Suppressor macrophage treated with lipopolysaccharide for 4 hours (primary cell): ENCODE measurements around the gene ZNF699.
"Not testable (repeated sequence)": the region's sequence is repeated elsewhere in the genome, so short reads cannot be mapped to it uniquely, and the experiment has no call there.

Experiments
- DNase-seq: peaks from one replicate; pipeline ENCODE4 v3.0.0-alpha.2; 2020

The ZNF699 gene

DNA sequence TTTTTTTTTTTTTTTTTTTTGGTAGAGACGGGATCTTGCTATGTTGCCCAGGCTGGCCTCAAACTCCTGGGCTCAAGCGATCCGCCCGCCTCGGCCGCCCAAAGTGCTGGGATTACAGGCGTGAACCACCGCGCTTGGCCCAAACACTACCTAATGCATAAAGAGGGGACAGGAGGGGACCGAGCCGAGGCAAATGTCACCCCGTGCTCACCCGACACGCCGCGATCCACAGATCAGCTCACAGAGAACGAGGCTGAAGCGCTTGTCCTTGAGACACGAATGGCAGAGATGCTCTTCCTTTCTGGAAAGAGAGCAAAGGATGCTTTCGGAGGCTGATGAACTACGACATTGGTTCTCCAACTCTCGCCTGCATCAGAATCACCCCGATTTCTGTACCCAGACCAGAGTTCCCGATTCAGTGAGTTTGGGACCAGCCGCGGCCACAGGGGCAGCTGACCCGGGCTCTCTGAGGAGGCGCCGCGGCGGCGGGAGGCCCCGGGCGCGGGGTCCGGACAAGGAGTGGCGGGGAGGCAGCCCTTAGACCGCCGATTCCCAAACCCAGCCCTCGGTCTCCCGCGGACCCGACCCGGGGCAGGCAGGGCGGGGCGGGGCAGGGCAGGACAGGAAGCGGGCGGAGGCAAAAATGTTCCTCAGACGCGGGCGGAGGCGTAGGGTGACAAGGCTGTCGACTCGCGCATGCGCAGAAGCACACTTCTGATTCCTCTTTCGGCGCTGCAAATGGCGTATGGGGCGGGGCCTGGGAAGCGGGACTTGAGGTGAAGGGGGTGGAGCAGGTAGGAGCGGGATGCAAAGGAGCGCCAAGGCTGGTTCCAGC lies at the start of gene ZNF699:
Gene ZNF699, minus strand, starts transcription at position 700 of the 835 bp plus-strand sequence. CDS start 4,719 bp downstream, outside the sequence.
- DNase-seq, result peak; percentile 99

DNA sequence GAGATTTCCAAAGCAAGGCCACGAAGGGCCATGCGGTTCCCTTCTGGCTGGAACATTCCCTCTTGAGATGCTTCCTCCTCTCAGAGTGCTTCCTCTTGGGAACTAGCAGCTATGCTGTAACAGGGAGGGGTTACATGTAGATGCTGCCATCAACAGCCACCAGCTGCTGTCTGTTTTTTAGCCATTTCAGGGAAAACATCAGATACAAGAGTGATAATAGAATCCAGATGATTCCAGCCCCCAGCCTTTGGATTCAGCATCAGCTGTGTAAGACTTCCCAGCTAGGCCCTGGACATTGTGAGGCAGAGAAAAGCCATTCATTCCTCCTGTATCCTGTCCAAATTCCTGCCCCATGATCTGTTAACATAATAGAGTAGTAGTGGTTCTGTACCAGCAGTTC lies 45.0 kb upstream of the ZNF699 start:
- DNase-seq, result no peak

DNA sequence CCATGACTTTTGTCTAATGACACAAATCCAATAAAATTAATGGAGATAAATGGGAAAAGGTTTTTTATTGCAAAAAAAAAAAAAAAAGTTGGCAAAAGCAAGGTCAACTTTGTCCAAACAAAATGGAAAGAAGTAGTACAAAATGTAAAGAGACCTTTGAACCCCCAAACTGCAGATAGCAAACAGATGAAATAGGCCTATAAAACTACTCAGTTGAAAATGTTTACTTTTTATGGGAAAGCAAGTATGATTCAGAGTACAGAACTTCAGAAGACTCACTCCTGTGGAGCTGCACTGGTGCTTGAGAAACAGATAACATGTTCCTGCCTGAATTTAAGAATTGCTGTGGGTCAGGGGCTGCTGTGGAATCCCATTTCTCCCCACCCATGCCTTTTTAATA lies 43.4 kb upstream of the ZNF699 start:
- DNase-seq, result no peak

DNA sequence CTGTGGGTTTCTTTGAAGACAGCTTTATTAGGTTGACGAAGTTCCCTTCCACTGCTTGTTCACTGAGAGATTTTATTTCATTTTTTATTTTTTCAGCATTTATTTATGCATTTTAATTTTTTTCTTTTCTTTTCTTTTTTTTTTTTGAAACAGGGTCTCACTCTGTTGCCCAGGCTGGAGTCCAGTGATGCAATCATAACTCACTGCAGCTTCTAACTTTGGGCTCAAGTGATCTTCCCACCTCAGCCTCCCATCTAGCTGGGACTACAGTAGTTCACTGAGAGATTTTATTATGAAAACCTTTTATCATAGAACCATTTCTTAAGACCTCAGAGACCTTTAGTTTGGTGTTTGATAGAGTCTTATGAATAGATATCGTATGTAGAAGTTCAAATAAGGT lies 42.9 kb upstream of the ZNF699 start:
- no peak for DNase-seq

DNA sequence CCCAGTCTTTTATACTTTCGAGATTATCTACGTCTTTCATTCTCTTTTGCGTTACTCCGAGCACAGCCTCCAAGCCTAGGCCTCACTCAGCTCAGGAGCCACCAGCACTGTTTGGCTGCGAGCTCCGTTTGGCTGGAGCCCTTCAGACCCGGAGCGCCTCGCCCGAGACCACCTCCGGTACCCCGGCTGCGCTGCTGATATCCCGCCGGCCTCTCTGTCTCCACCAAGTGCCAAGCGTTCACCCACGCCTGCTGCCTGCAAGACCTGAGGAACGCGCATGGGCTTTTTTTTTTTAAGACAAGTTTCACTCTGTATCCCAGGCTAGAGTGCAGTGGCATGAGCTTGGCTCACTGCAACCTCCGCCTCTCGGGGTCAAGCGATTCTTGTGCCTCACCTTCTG lies 39.0 kb upstream of the ZNF699 start:
- DNase-seq, result no peak

DNA sequence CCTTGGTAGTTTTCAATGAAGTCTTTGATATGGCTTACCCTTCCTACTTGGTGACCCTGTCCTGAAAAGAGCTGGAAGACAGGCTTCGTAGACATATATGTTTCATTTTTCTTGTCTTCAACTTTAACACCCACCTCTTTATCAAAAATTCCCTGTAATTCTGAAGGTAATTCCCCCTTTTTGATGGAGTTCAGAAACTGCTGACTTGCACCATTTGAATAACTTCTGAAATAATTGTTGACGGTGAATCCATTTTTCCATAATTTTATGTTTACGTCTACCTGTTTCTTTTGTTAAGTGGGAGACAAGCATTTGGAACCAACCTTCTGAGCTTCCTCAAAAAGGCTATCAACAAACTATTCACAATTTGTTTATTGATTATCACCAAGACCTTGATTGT lies 38.6 kb upstream of the ZNF699 start:
- no peak for DNase-seq

DNA sequence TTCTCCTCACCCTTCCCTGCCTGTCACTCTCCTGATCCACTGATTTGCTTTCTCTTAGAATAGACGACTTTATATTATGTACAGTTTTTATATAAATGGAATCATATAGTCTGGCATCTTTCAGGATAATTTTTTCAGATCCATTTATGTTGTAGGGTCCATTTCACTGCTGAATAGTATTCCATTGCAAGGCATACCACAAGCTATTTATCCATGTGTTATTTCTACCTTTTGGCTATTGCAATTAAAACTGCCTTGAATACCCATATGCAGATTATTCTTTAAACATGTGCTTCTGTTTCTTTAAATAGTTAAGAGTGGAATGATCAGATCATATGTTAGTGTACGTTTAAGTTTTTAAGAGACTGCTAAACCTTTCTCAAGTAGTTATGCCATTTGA lies 35.4 kb upstream of the ZNF699 start:
- DNase-seq, result no peak

DNA sequence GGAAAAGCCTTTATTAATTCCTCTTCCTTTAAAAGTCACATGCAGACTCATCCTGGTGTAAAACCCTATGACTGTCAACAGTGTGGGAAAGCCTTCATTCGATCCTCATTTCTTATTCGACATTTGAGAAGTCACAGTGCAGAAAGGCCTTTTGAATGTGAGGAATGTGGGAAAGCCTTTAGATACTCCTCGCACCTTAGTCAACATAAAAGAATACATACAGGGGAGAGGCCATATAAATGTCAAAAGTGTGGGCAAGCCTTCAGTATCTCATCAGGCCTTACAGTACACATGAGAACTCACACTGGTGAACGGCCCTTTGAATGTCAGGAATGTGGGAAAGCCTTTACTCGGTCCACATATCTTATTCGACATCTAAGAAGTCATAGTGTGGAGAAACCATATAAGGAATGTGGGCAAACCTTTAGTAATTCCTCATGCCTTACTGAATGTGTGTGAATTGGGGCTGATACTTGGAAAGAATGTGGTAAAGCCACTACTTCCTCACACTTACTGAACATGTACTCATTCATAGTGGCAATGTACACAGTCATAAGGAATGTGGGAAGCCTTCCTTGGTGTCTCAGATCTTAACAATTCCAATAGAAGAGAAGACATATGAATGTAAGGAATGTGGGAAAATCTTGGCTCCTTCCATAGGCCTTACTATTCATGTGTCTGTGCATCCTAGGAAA lies 33.1 kb upstream of the ZNF699 start:
- no peak for DNase-seq

DNA sequence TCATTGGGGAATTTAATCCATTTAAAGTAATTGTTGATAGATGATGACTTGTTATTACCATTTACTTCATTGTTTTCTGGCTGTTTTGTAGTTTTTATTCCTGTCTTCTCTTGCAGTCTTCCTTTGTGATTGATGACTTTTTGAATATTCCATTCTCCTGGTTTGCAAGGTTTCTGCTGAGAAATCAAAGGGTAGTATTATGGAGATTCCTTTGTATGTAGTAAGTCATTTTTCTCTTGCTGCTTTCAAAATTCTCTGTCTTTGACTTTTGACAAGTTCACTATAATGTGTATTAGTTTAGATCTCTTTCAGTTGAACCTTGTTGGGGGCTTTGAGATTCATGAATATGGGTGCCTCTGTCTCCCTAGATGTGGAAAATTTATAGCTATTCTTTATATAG lies 20.4 kb upstream of the ZNF699 start:
- no peak for DNase-seq

DNA sequence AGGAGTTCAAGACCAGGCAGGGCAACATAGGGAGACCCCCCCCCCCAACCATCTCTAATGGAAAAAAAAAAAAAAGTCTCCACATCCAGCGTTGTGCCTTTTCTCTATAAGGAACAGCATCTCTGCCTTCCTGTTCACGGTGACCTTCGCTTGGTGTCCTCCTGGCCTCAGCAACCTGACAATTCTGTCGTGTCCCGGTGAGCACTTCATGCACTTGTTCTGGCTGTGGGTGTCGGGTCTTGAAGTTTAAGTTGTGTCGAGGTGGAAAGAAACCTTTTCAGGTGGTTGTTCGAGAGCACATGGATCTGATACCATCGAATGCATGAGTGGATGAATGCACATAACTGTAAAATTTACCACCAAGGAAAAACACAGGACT lies 14.9 kb upstream of the ZNF699 start:
- no peak for DNase-seq

DNA sequence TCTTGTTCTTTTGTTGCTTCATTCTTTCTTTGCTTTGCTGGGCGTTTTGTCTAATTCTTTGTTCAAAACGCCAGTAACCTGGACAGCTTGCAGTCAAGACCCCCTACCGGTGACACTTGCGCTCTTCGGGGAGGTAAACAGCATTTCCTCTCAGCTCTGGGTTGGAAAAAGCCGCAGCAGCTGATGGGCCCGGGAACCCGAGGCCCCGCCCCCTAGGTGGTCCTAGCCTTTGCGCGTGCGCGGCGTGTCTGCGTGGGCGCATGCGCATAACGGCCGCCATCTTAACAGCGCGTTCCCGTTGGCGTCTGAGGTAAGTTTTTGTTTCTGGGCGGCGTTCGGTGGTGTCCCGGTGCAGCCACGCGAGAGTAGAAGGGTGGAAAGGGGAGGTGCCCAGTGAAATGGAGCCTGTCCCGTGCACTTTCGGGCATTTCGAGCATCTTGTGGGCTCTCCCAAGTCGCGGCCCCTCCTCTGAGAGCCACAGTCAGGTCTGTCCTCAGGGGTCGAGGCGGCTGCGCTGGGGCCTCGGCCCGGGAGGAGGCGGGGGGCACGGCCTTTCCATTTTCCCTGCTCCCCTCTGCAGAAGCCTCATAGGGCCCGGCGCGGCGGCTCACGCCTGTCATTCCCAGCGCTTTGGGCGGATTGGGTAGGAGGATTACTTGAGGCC lies 14.4 kb upstream of the ZNF699 start, which contains the start of gene ZNF559:
Gene ZNF559, plus strand, starts transcription at position 261 of the 665 bp plus-strand sequence. CDS start 14,371 bp downstream, outside the sequence.
- DNase-seq, result peak; percentile 98

DNA sequence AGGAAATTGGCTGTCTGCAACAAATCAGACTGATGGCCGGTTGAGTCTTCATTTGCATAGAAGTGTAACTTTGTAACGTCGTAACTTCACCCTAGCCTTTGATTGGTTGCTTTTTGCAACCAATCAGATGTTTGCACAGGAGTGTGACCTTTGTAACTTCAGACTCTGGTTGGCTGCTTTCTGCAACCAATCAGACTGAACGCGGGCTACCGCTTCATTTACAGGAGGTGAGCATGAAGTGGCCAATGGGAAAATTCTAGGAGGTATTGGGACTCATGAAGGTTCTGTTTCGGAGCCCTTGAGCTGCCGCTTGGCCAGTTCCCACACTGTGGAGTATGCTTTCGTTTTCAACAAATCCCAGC lies 13.9 kb upstream of the ZNF699 start:
- peak; percentile 59 for DNase-seq

DNA sequence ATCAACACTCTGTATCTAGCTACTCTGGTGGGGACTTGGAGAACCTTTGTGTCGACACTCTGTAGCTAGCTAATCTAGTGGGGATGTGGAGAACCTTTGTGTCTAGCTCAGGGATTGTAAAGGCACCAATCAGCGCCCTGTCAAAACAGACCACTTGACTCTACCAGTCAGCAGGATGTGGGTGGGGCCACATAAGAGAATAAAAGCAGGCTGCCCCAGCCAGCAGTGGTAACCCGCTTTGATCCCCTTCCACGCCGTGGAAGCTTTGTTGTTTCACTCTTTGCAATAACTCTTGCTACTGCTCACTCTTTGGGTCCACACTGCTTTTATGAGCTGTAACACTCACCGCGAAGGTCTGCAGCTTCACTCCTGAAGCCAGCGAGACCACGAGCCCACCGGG lies 12.6 kb upstream of the ZNF699 start:
- DNase-seq, result not testable (repeated sequence)

DNA sequence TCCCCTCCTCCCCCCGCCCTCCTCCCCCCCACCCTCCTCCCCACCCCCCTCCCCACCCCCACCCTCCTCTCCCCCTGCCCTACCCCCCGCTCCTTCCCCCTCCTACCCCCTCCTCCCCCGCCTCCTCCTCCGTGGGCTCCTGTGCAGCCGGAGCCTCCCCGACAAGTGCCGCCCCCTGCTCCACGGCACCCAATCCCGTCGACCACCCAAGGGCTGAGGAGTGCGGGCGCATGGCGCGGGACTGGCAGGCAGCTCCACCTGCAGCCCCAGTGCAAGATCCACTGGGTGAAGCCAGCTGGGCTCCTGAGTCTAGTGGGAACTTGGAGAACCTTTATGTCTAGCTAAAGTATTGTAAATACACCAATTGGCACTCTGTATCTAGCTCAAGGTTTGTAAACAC lies 12.1 kb upstream of the ZNF699 start:
- not testable (repeated sequence) for DNase-seq

DNA sequence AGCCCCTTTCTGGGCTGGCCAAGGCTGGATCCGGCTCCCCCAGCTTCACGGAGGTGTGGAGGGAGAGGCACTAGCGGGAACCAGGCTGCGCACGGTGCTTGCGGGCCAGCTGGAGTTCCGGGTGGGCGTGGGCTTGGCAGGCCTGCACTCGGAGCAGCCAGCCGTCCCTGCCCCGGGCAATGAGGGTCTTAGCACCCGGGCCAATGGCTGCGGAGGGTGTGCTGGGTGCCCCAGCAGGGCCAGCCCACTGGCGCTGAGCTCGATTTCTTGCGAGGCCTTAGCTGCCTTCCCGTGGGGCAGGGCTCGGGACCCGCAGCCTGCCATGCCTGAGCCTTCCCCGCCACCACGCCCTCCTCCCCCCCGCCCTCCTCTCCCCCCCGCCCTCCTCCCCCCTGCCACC lies 11.7 kb upstream of the ZNF699 start:
- DNase-seq, result no peak

DNA sequence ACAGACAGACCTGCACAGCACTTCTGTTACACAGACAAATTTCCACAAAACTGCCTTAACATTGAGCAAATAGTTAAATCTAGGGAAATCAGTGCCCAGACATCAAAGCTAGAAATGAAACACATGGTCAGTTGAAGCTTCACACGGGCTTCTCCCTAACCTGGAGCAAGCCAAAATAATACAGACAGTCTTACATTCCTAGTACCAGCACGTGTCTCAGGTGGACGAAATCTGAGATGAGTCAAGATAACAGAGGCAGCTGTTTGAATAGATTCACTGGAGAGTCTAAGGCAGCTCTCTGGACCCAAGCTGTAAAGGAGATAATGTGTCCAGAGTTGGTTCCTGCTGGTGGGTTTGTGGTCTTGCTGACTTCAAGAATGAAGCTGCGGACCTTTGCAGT lies 4.1 kb upstream of the ZNF699 start:
- DNase-seq, result no peak

DNA sequence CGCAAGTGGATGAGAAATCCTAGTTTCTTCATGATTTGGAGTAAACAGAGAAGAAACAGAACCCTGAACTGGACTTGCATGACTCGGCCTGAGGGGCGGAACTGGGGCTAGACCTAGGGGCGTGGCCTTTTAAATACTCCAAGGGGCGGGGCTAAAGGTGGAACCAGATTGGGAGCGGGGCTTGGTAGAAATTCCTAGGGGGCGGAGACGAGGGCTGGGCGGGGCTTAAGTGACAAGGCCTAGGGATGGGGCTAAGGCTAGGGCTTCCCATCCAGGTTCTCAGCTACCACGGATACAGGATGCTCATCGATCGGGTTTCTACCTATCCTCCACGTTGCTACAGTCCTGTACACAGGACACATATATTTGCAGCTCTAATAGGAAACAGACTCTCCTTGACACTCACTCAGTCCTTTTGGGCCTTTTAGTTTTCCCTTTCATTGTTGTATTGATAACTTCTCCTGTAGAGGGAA lies 372 bp upstream of the ZNF699 start:
- DNase-seq, result peak; percentile 96

DNA sequence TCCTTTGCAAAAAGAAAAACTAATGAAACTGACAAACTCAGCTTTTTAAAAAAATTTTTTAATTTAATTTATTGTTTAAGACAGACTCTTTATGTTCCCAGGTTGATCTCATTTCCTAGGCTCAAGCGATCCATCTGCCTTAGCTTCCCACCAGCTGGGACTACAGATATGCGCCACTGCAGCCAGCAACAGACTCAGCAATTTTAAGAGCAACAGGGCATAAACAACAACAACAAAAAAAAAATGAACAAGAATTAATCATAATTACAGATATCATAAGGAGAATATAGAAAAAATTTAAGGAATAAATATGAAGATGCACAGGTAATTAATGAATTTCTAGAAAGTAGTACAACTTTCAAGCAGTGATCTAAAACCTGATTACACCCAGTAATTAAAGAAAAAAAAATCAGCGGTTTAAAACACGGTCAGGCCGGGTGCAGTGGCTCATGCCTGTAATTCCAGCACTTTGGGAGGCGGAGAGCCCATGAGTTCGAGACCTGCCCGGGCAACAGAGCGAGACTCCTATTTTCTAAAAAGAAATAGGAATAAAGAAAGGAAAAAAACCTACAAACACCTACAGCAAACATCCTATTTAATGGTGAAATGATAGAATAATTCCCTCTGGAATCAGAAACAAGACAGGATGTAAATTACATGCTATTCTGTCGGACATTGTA lies 1.4 kb downstream of the ZNF699 start:
- no peak for DNase-seq

DNA sequence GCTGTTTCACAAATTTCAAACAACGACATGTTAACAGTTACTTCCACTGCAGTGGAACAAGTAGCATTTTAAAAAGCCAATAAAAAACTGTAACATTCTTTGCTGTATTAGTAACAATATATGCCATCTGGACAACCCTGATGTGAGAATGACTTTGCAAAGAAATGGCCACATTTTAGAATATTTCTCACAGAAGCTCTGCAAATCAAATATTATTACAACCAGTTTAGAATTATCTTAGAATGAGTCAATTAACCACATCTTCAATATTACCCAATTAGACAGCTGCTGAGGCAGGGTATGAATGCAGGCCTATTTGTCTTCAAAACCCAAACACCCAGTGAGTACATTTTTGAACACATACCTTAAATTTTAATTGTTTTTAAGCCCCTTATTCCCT lies 3.2 kb downstream of the ZNF699 start:
- no peak for DNase-seq

DNA sequence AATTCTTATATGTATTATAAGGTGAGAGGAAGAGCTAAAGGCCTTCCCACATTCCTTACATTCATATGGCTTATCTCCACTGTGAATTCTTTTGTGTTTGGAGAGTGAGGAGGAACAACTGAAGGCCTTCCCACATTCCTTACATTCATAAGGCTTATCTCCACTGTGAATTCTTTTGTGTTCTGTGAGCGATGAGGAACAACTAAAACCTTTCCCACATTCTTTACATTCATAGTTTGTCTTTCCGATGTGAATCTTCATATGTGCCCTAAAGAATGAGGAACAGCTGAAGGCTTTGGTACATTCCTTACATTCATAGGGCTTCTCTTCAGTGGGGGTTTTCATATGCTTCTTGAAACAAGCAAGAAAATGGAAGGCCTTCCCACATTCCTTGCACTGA lies 13.3 kb downstream of the ZNF699 start:
- no peak for DNase-seq

DNA sequence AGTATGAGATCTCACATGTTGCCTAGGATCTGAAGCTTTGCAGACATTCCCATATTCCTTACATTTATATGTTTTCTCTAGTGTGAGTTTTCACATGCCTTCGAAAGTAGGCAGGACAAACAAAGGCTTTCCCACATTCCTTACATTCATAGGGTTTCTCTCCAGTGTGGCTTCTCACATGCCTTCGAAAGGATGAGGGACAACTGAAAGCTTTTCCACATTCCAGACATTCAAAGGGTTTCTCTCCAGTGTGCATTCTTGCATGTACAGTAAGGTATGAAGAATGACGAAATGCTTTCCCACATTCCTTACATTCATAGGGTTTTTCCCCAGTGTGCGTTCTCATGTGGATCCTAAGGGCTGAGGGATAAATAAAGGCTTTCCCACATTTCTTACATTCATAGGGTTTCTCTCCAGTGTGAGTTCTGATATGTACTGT lies 14.2 kb downstream of the ZNF699 start:
- DNase-seq, result no peak

DNA sequence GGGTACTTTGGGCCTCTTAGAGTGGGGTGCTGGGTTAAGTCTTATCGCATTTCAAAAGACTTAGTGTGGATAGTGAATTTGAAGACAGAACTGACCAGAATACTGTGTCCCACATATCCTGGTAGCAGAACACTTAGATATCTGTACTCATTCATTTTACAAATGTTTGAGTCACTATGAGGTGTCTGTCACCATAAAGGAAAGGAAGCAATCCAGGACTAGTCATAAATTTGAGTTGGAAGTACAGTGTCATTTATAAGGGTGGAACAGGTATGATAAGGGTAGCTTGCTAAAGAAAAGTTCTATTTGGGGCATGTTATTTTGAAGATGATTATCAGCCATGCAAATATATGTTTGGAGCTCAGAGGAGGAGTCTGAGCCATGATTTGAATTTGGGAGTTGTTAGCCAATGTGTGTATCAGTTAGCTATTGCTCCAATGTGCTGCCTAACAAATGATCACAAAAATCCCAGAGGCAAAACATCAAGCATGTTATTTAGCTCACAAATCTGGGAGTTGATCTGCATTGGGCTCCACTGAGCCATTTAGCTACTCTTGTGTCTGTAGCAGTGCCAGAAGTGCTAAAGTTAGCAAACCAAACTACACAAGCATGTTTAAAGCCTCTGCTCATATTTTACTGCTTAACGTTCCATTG lies 20.3 kb downstream of the ZNF699 start:
- no peak for DNase-seq

DNA sequence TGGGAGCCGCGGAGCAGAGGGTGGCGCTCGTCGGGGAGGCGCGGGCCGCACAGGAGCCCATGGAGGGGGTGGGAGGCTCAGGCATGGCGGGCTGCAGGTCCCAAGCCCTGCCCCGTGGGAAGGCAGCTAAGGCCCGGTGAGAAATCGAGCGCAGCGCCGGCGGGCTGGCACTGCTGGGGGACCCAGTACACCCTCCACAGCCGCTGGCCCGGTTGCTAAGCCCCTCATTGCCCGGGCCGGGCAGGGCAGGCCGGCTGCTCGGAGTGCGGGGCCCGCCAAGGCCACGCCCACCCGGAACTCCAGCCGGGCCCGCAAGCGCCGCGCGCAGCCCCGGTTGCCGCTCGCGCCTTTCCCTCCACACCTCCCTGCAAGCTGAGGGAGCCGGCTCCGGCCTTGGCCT lies 26.2 kb downstream of the ZNF699 start:
- DNase-seq, result not testable (repeated sequence)
